ENCODE data around the gene RYR3. TPM values are rescaled to one million over a fixed set of nuclear protein-coding genes. Genes with fewer than 3 reads are reported as not detected.
"Not testable (repeated sequence)": the region's sequence is repeated elsewhere in the genome, so short reads cannot be mapped to it uniquely, and the experiment has no call there.

Gene RYR3
- total RNA-seq, 1 donor from 2014 or later = under 0.01 TPM

DNA sequence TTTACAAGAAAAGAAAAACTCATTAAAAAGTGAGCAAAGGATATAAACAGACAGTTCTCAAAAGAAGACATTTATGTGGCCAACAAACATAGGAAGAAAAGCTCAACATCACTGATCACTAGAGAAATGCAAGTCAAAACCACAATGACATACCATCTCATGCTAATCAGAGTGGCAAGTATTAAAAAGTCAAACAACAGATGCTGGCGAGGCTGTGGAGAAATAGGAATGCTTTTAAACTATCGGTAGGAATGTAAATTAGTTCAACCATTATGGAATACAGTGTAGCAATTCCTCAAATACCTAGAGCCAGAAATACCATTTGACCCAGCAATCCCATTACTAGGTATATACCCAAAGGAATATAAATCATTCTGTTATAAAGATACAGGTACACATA, 267.1 kb downstream of the RYR3 start:
- not testable (repeated sequence) for DNase-seq (ENCODE audit: low read depth, low spot score)

- no peak for DNase-seq (ENCODE audit: low read depth, low spot score)
Measured at GRCh38 chr15:33580526-33580925, 269.8 kb downstream of the RYR3 start.

DNA sequence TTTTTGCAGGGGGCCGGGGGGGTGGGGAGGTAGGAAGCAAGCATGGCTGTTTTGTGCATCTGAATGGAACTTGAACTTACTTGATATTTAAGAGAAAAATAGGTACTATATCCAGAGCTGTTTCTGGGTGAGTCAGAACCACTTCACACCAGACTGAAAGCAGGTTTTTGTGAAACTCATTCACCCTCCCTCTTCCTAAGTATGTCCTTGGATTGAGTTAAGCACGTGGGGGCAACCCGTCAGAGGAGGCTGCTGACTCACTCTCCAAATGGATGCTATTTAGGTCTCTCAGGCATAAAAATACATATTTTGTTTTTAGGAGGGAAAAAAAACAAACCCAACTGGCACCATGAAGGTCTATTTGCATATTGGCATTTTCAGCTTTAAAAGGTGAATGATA, 270.3 kb downstream of the RYR3 start:
- DNase-seq (ENCODE audit: low read depth, low spot score) = no peak

GRCh38 chr15:33584797-33585196, 274.0 kb downstream of the RYR3 start:
- no peak for DNase-seq (ENCODE audit: low read depth, low spot score)

DNA sequence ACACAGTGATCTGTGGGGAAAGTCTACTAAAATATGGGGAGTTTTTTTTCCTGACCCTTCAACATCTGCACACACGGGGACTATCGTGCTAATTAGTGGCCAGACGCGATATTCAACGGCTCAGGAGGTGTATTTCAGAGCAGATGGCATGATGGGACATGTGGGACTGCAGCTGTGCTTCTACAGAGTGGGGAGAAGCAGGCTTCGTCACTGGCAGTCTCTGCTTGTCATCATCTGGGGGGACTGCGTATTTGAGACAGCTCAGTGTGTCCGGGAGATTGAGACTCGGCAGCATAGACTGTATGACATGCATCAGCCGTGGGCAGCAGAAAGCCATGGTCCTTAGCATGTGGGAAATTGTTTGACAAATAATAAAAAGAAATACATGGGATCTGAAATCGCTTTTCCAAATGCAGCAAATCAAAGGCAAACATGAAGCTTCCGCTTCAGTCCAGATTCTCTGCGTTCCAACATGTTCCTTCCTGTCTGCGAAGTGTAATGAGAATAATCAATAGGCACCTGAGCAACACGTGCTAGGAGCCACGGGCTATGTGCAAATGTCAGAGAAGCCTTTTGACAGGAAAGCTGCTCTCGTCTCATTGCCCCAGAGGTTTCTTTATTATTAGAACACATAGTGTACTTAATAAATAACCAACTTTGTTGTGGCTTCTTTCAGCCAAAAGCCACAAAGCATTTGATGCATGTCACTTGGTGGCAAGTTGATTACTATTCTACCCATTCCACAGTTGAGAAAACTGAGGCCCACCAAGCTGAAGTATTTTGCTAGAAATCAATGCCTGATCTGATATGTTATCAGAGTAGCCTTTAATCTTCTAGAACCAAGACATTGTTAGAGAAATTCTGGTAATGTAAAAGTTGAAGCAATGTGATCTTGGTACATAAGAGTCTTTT, 276.3 kb downstream of the RYR3 start:
- no peak for DNase-seq (ENCODE audit: low read depth, low spot score)

GRCh38 chr15:33587773-33588172, 277.0 kb downstream of the RYR3 start:
- no peak for DNase-seq (ENCODE audit: low read depth, low spot score)

- no peak for DNase-seq (ENCODE audit: low read depth, low spot score)
Measured at GRCh38 chr15:33592864-33593263, 282.1 kb downstream of the RYR3 start.

DNA sequence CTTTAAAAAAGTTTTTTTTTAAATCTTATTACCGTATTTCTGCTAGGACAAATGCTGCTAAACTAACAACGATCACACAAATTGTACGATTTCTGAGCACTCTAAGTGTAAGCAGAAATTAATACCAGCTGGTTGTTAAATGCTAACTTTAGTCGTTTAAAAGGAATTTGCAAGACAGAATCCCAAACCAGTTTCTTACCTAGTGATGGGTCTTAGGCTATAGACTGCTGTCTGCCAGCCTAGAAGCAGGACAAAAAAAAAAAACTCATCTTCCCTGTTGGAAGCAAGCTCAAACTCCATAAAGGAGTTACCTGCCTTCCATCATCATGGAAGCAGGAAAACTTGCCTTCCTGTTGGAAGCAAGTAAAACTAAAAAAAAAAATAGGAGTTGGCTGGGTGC, 287.6 kb downstream of the RYR3 start:
- not testable (repeated sequence) for DNase-seq (ENCODE audit: low read depth, low spot score)

- no peak for DNase-seq (ENCODE audit: low read depth, low spot score)
Measured at GRCh38 chr15:33600212-33600611, 289.4 kb downstream of the RYR3 start.

- no peak for DNase-seq (ENCODE audit: low read depth, low spot score)
Measured at GRCh38 chr15:33601461-33601860, 290.7 kb downstream of the RYR3 start.

DNA sequence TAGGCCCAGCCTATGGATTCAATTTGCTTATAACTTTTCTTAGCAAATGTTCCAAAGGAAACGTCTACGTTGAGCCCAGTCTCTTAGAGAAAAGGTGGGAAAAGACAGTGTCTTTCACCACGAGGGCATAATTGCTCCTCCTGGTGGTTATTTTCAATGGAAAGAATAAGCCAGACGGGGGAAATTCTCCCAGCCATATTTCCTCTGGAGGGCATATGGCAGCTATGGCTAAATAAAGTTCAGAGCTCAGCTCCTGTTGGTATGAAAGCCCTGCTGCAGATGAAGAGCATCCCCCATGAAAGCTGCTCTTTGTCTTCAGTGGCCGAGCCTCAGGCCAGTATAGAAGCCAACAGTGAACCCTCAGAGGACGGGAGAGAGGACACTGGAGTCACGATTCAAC, 297.9 kb downstream of the RYR3 start:
- DNase-seq (ENCODE audit: low read depth, low spot score) = no peak

- no peak for DNase-seq (ENCODE audit: low read depth, low spot score)
Measured at GRCh38 chr15:33612721-33613304, 302.0 kb downstream of the RYR3 start.

GRCh38 chr15:33616475-33616874, 305.7 kb downstream of the RYR3 start:
- no peak for DNase-seq (ENCODE audit: low read depth, low spot score)

DNA sequence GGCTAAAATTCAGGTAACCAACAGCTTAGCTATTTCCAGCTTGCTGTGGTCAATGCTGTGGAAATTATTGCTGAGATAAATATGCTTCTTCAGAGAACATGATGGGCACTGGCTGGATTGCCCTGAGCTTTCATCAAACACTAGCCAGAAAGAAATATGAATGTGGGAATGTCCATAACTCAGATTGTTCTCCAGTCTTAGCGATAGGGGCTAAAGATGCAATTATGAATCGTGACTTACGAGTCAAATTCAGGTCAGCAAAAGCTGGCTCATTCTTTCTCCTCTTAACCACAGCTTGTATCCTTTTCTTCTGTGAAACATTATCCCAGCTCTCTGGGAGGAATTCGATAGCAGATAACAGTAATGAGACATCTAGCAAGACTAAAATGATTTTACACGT, 307.6 kb downstream of the RYR3 start:
- DNase-seq (ENCODE audit: low read depth, low spot score) = no peak

DNA sequence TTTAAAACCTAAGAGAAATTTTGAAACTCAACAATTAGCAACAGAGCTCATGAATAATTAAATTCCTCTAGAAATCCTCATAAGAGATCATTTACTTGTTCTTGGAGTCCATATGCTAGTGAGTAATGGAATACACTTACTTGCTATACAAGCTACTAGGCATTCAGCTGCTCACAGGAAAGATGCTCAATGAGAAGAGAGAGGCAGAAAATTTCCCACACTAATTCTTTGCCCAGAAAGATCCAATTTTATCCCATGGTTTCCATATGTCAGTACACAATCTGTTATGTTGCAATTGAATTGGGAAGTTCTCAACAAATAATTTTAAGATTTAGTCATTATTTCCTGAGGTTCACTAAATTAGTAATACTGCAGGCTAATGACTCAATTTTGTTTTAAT, 310.4 kb downstream of the RYR3 start:
- DNase-seq (ENCODE audit: low read depth, low spot score) = no peak

- DNase-seq (ENCODE audit: low read depth, low spot score) = no peak
Measured at GRCh38 chr15:33623010-33623409, 312.2 kb downstream of the RYR3 start.

GRCh38 chr15:33624439-33624838, 313.7 kb downstream of the RYR3 start:
- DNase-seq (ENCODE audit: low read depth, low spot score) = no peak

GRCh38 chr15:33629647-33630046, 318.9 kb downstream of the RYR3 start:
- no peak for DNase-seq (ENCODE audit: low read depth, low spot score)

DNA sequence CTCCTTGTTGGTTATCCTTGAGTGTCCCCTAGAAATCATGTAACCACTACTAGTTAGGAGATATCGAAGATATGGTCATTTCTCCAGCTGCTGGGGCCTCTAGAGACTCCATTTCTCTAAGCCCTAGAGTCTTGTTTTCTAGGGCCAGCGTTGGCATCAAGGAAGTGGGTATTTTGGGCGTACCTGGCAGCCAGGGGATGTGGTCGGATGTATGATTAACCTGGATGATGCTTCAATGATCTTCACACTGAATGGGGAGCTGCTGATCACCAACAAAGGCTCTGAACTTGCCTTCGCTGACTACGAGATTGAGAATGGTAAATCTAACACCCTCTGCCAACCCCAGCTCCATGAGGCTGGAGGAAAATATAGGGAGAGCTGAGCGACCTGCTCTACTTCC, 325.5 kb downstream of the RYR3 start:
- DNase-seq (ENCODE audit: low read depth, low spot score) = no peak

DNA sequence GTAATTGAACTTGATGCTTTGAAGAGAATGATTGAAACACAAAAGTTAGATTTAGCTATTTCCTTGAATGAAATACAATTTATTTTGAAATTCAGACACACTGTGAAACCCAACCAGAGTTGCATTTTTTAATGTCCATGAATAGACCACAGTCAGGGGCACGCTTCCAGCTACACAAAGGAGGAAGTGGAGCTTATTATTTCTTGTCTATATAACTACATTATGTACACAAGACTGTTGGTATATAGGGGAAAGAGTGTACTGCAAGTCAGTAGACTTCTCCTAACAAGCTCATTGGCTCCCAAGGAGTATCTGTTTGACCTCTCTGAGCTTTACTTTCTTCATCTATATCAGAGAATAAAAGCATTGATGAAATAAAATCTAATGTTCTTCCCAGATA, 326.2 kb downstream of the RYR3 start:
- no peak for DNase-seq (ENCODE audit: low read depth, low spot score)

DNA sequence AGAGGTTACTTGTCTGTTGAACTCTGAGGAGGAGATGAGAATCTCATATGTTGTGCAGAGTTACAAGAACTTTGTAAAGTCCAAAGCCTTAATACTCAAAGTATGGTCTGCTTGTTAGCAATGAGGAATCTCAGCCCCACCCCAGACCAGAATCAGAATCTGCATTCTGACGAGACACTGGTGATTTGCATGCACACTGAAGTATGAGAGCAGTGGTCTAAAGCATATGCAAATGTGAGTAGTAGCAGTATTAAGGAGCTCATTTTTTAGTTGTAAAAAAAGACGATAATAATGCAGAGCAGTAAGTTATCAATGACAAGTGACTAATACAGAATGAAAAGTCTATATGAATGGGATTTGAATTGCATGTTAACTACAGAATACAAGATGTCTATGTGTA, 327.7 kb downstream of the RYR3 start:
- no peak for DNase-seq (ENCODE audit: low read depth, low spot score)

DNA sequence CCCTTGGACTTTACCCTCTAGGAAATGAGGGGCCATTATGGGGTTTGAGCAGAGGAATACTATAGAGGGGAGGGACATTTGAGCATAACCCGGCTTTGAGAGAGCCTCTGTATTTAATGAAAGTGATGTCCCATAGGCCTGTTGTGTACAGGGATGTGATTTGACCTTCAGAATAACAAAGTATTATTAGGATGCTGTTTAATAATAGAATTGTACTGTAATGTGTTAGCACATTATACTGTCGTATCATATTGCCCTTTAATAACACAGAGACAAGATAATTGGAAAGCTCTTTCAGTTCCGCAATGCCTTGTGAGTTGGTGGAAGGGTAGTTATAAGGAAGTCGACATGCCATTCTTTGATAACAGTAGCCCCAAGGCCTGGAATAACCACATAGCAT, 328.3 kb downstream of the RYR3 start:
- no peak for DNase-seq (ENCODE audit: low read depth, low spot score)

GRCh38 chr15:33639456-33639855, 328.7 kb downstream of the RYR3 start:
- no peak for DNase-seq (ENCODE audit: low read depth, low spot score)
